Endothelial cell of umbilical vein (primary cell): ENCODE measurements around the gene CYP19A1. TPM values are rescaled to one million over a fixed set of nuclear protein-coding genes. Genes with fewer than 3 reads are reported as not detected.

ENCODE experiments used
- BruUV-seq: library from RNA; stranded (reverse); fragments of 400-500 nt; replicated peaks from 2 replicates; lab custom pipeline; 2021; lab: Mats Ljungman, UMichigan
- CTCF ChIA-PET: fragments of 300-600, 350-600 bp; sonication (Branson Sonifier 250); formaldehyde crosslinking; loops from one replicate; lab custom pipeline; 2021; ENCODE audit warnings: antibody characterized with exemption, inconsistent platforms; lab: Charles Lee
- POLR2A ChIA-PET: fragments of 300-600, 350-600 bp; sonication (Branson Sonifier 250); formaldehyde crosslinking; loops from one replicate; lab custom pipeline; 2021; ENCODE audit warnings: antibody characterized with exemption, inconsistent platforms; lab: Charles Lee
- DNase-seq: peaks from one replicate; pipeline ENCODE4 v3.0.0-alpha.2; 2011; ENCODE audit warnings: low read depth, low spot score
- FAIRE-seq: peaks from 2 replicates; lab custom pipeline; 2011; peaks lifted over from hg19 to GRCh38; lab: Jason Lieb, UNC
- H2AFZ ChIP-seq: 2 replicates; pipeline ENCODE4 v1.6.0; 2012; ENCODE audit warnings: low read depth, low read length, control low read depth, inconsistent platforms
- H3K27ac ChIP-seq: 2 replicates; pipeline ENCODE4 v1.5.1; 2011; ENCODE audit warnings: low read depth, mild to moderate bottlenecking, control low read depth, low read length, moderate library complexity; ENCODE audit not compliant: insufficient read depth
- H3K27me3 ChIP-seq, 2 experiments: 2 replicates each; pipeline versions ENCODE4 v1.6.0 to v1.6.1; 2011; ENCODE audit warnings: low read length in 2 of 2, mixed read lengths in 1 of 2; ENCODE audit not compliant: control insufficient read depth in 2 of 2, insufficient read depth in 2 of 2
- H3K36me3 ChIP-seq, 2 experiments: 2 replicates in 1 of 2; 3 replicates in 1 of 2; pipeline ENCODE4 v1.5.1; 2011; ENCODE audit warnings: low read length in 2 of 2, mild to moderate bottlenecking in 1 of 2, moderate library complexity in 1 of 2; ENCODE audit not compliant: control insufficient read depth in 2 of 2, insufficient read depth in 2 of 2; ENCODE audit errors: extremely low read depth in 1 of 2
- H3K4me1 ChIP-seq: 3 replicates; pipeline ENCODE4 v1.5.1; 2011; ENCODE audit warnings: mild to moderate bottlenecking, low read length; ENCODE audit not compliant: control insufficient read depth, insufficient read depth; ENCODE audit errors: extremely low read depth
- H3K4me2 ChIP-seq: 2 replicates; pipeline ENCODE4 v1.6.1; 2011; ENCODE audit warnings: low read length, control low read depth, mixed read lengths; ENCODE audit not compliant: insufficient read depth
- H3K4me3 ChIP-seq, 3 experiments: fragments of 200-600 bp in 1 of 3; sonication (generic), shearing (Covaris generic) in 1 of 3; replicated peaks in 1 of 3; 2 replicates each; pipeline ENCODE4 v1.5.1; 2011 to 2016; ENCODE audit warnings: control low read depth in 3 of 3, low read length in 3 of 3, mild to moderate bottlenecking in 2 of 3, inconsistent platforms in 1 of 3, low read depth in 1 of 3, moderate library complexity in 1 of 3; ENCODE audit not compliant: insufficient read depth in 1 of 3
- H3K79me2 ChIP-seq: 2 replicates; pipeline ENCODE4 v1.6.0; 2012; ENCODE audit warnings: low read length, inconsistent platforms; ENCODE audit not compliant: control insufficient read depth, insufficient read depth
- H3K9ac ChIP-seq: replicated peaks from 2 replicates; pipeline ENCODE3; 2011; ENCODE audit warnings: low read length, control low read depth; ENCODE audit not compliant: insufficient read depth; ENCODE audit errors: extremely low read depth
- H3K9me1 ChIP-seq: replicated peaks from 3 replicates; pipeline ENCODE4 v1.6.0; 2011; ENCODE audit warnings: mild to moderate bottlenecking, low read length; ENCODE audit not compliant: control insufficient read depth, insufficient read depth; ENCODE audit errors: extremely low read depth
- H3K9me3 ChIP-seq: replicated peaks from 2 replicates; pipeline ENCODE4 v1.5.1; 2012; ENCODE audit warnings: low read length, inconsistent platforms; ENCODE audit not compliant: control insufficient read depth, insufficient read depth
- H4K20me1 ChIP-seq: replicated peaks from 2 replicates; pipeline ENCODE3; 2011; ENCODE audit warnings: mild to moderate bottlenecking, low read length; ENCODE audit not compliant: control insufficient read depth, insufficient read depth; ENCODE audit errors: extremely low read depth
- CTCF ChIP-seq, 2 donors: IDR thresholded peaks; 1 replicate in 1 of 2; 2 replicates in 1 of 2; pipeline ENCODE4 v1.5.1; 2011; ENCODE audit warnings: low read length in 2 of 2, mild to moderate bottlenecking in 2 of 2, moderate library complexity in 2 of 2, control low read depth in 1 of 2, inconsistent platforms in 1 of 2, low read depth in 1 of 2; ENCODE audit not compliant: insufficient read depth in 1 of 2; ENCODE audit errors: extremely low read depth in 1 of 2
- EZH2 ChIP-seq: IDR thresholded peaks from 2 replicates; pipeline ENCODE4 v1.6.1; 2012; ENCODE audit warnings: borderline replicate concordance, low read depth, mild to moderate bottlenecking, moderate library complexity, low read length, inconsistent platforms; ENCODE audit not compliant: severe bottlenecking
- FOS ChIP-seq: IDR thresholded peaks from 2 replicates; pipeline ENCODE4 v1.6.1; 2011; ENCODE audit warnings: mild to moderate bottlenecking, low read length, moderate library complexity, borderline replicate concordance; ENCODE audit not compliant: insufficient read depth
- GATA2 ChIP-seq: IDR thresholded peaks from 2 replicates; pipeline ENCODE4 v1.7.0; 2011; ENCODE audit warnings: low read depth, mild to moderate bottlenecking, moderate library complexity, mixed read lengths, low read length; ENCODE audit not compliant: insufficient read length, insufficient read depth
- JUN ChIP-seq: IDR thresholded peaks from 2 replicates; pipeline ENCODE4 v1.6.1; 2011; ENCODE audit warnings: borderline replicate concordance, low read depth; ENCODE audit not compliant: insufficient read length, insufficient read depth
- MAX ChIP-seq: IDR thresholded peaks from 2 replicates; pipeline ENCODE4 v1.6.1; 2011; ENCODE audit not compliant: insufficient read depth, insufficient read length
- MYC ChIP-seq: IDR thresholded peaks from one replicate; pipeline ENCODE4 v1.6.1; 2011; ENCODE audit warnings: mild to moderate bottlenecking, low read depth, low read length
- POLR2A ChIP-seq: IDR thresholded peaks from 2 replicates; pipeline ENCODE4 v1.6.1; 2012; ENCODE audit warnings: low read depth, mild to moderate bottlenecking, control low read depth, low read length
- POLR2AphosphoS5 ChIP-seq: IDR thresholded peaks from 2 replicates; pipeline ENCODE4 v1.6.1; 2012; ENCODE audit warnings: low read depth, mild to moderate bottlenecking, control low read depth, low read length, moderate library complexity; ENCODE audit not compliant: insufficient read depth
- dilution Hi-C: fragments of 300-500 bp; cut with MboI; formaldehyde crosslinking; loops from one replicate; pipeline ENCODE4 v1.15.0; 2019; ENCODE audit warnings: low sequenced_read_pairs; ENCODE audit not compliant: extremely low pct_ligation_motif_present
- intact Hi-C: fragments of 100-400 bp; cut with micrococcal nuclease; formaldehyde crosslinking; loops from one replicate; pipeline ENCODE4 v1.10.0; 2022
- polyA plus RNA-seq, 4 experiments: library from polyadenylated mRNA; depleted of rRNA in 3 of 4; stranded (reverse) in 3 of 4; unstranded in 1 of 4; fragments of >200 nt; gene quantifications; 2 replicates each; pipeline versions ENCODE4 v1.2.1 to v1.2.3, GENCODE V29; 2011 to 2012; ENCODE audit warnings: missing spikeins in 1 of 4
- total RNA-seq: library from RNA; stranded (reverse); gene quantifications from 2 replicates; pipeline ENCODE4 v1.2.3, GENCODE V29; 2021

Gene CYP19A1
- total and polyA plus RNA-seq, 2 donors (not counting 3 experiments of a cell fraction or from before 2014, with no cell fraction given): not detected

GRCh38 chr15:51380999-51381806 lies 42.8 kb upstream of the CYP19A1 start:
- H3K4me1 ChIP-seq: no peaks in the 10 kb centered on the region
- H3K27me3 ChIP-seq: peaks cover 40 to 59% of the 10 kb centered on the region in 2 experiments
- H3K9me1 ChIP-seq: no peaks in the 10 kb centered on the region
- no peak overlapping the region for H3K9ac ChIP-seq
- H3K9me3 ChIP-seq: no peaks in the 10 kb centered on the region
- CTCF ChIA-PET: interaction anchor here (0.6 to 10.1 kb wide), 38 partner anchors 8 to 316 kb away, joined by 3 to 230 read pairs (median 4); no protein-coding TSS in a partner anchor
- no peak overlapping the region for H3K4me2 ChIP-seq
- no TSS peak for BruUV-seq
- H3K79me2 ChIP-seq: no peaks in the 10 kb centered on the region
- no peak overlapping the region for H3K4me3 ChIP-seq
- DNase-seq (peak; percentile 67), FAIRE-seq (peak; percentile 99)
- H4K20me1 ChIP-seq: no peaks in the 10 kb centered on the region
- TF ChIP-seq CTCF (IDR thresholded peaks at IDR 0.05; ENCODE audit: extremely low read depth in 1 of 2, insufficient read depth in 1 of 2, low read depth in 1 of 2, low read length in 2 of 2): peak; percentile 82 to 87
- no peak for TF ChIP-seq POLR2A
- H3K36me3 ChIP-seq: no peaks in the 10 kb centered on the region
- H3K27ac ChIP-seq: no peak overlapping the region
- intact Hi-C loops (loop anchor here (1.0 to 2.0 kb wide), 4 partner anchors 46 to 218 kb away; no protein-coding TSS in a partner anchor), dilution Hi-C loops (no loop called here)
- H2AFZ ChIP-seq: no peak overlapping the region
- POLR2A ChIA-PET: no interaction called here

- Histone ChIP-seq H3K9me1 (no peaks in the 10 kb centered on the region), H3K27ac (no peak overlapping the region), H4K20me1 (no peaks in the 10 kb centered on the region), H3K27me3 (peaks cover 48 to 56% of the 10 kb centered on the region in 2 experiments), H3K36me3 (no peaks in the 10 kb centered on the region), H3K9me3 (no peaks in the 10 kb centered on the region), H2AFZ (no peak overlapping the region), H3K4me3 (no peak overlapping the region), H3K4me1 (no peaks in the 10 kb centered on the region), H3K4me2 (no peak overlapping the region), H3K9ac (no peak overlapping the region), H3K79me2 (no peaks in the 10 kb centered on the region)
- POLR2A ChIA-PET: no interaction called here
- TF ChIP-seq POLR2AphosphoS5 (no peak), POLR2A (no peak), MYC (no peak), EZH2 (no peak), CTCF (IDR thresholded peaks at IDR 0.05; ENCODE audit: extremely low read depth in 1 of 2, insufficient read depth in 1 of 2, low read depth in 1 of 2, low read length in 2 of 2) (no peak), GATA2 (no peak), MAX (no peak), FOS (no peak), JUN (no peak)
- CTCF ChIA-PET: interaction anchor here (0.6 to 10.1 kb wide), 11 partner anchors 9 to 465 kb away, joined by 3 to 230 read pairs (median 4); no protein-coding TSS in a partner anchor
- intact Hi-C loops (no loop called here), dilution Hi-C loops (no loop called here)
- no peak for FAIRE-seq
- no peak for DNase-seq
- BruUV-seq: no TSS peak
Measured at GRCh38 chr15:51379390-51379789, 41.0 kb upstream of the CYP19A1 start.
